ENCODE data around the gene SLC34A3.
A peak's percentile ranks its signal among the peaks of the same experiment; 100 is the strongest.
"Not testable (repeated sequence)": the region's sequence is repeated elsewhere in the genome, so short reads cannot be mapped to it uniquely, and the experiment has no call there.

SLC34A3 gene

GRCh38 chr9:137240841-137241489 is 10.3 kb downstream of the SLC34A3 start, which contains the start of gene TUBB4B:
TSS of gene TUBB4B (plus strand) at chr9:137241287. CDS start at chr9:137241361, 74 bp downstream.
- peak; percentile 100 for FAIRE-seq
- TF ChIP-seq TAF1 (IDR thresholded peaks at IDR 0.05; ENCODE audit: borderline replicate concordance, low read depth, low read length), result peak; percentile 98
- peak; percentile 99 for TF ChIP-seq POLR2A (IDR thresholded peaks at IDR 0.05; ENCODE audit: low read depth, low read length)
- peak; percentile 99 for TF ChIP-seq POLR2AphosphoS5 (IDR thresholded peaks at IDR 0.05; ENCODE audit: low read depth, low read length)
- DNase-seq (ENCODE audit: insufficient read length), result peak; percentile 100

GRCh38 chr9:137241490-137242268 is 11.0 kb downstream of the SLC34A3 start:
- TF ChIP-seq POLR2AphosphoS5 (IDR thresholded peaks at IDR 0.05; ENCODE audit: low read depth, low read length) (no peak), TAF1 (IDR thresholded peaks at IDR 0.05; ENCODE audit: borderline replicate concordance, low read depth, low read length) (no peak), POLR2A (IDR thresholded peaks at IDR 0.05; ENCODE audit: low read depth, low read length) (no peak)
- DNase-seq (ENCODE audit: insufficient read length) (peak; percentile 62), FAIRE-seq (no peak)

GRCh38 chr9:137242269-137243203 is 11.8 kb downstream of the SLC34A3 start:
- DNase-seq (ENCODE audit: insufficient read length) (no peak), FAIRE-seq (no peak)
- no peak for TF ChIP-seq POLR2A (IDR thresholded peaks at IDR 0.05; ENCODE audit: low read depth, low read length)
- peak; percentile 17; the same call in 1 of the 2 replicates for TF ChIP-seq POLR2AphosphoS5 (IDR thresholded peaks at IDR 0.05; ENCODE audit: low read depth, low read length)

GRCh38 chr9:137243266-137243625 is 12.5 kb downstream of the SLC34A3 start:
- FAIRE-seq; DNase-seq (ENCODE audit: insufficient read length): not testable (repeated sequence)

GRCh38 chr9:137243626-137244485 is 13.2 kb downstream of the SLC34A3 start:
- DNase-seq (ENCODE audit: insufficient read length) (no peak), FAIRE-seq (no peak)
- TF ChIP-seq POLR2AphosphoS5 (IDR thresholded peaks at IDR 0.05; ENCODE audit: low read depth, low read length) (peak; percentile 88), POLR2A (IDR thresholded peaks at IDR 0.05; ENCODE audit: low read depth, low read length) (peak; percentile 62), TAF1 (IDR thresholded peaks at IDR 0.05; ENCODE audit: borderline replicate concordance, low read depth, low read length) (no peak)

GRCh38 chr9:137244486-137245449 is 14.1 kb downstream of the SLC34A3 start:
- FAIRE-seq, result no peak
- TF ChIP-seq POLR2A (IDR thresholded peaks at IDR 0.05; ENCODE audit: low read depth, low read length) (no peak), POLR2AphosphoS5 (IDR thresholded peaks at IDR 0.05; ENCODE audit: low read depth, low read length) (peak; percentile 4; the same call in 1 of the 2 replicates)
- no peak for DNase-seq (ENCODE audit: insufficient read length)

GRCh38 chr9:137245450-137246421 is 15.0 kb downstream of the SLC34A3 start:
- DNase-seq (ENCODE audit: insufficient read length) (no peak), FAIRE-seq (no peak)
- TF ChIP-seq TAF1 (IDR thresholded peaks at IDR 0.05; ENCODE audit: borderline replicate concordance, low read depth, low read length) (no peak), POLR2AphosphoS5 (IDR thresholded peaks at IDR 0.05; ENCODE audit: low read depth, low read length) (no peak), POLR2A (IDR thresholded peaks at IDR 0.05; ENCODE audit: low read depth, low read length) (no peak)

GRCh38 chr9:137247135-137247915 is 16.6 kb downstream of the SLC34A3 start:
- TF ChIP-seq POLR2A (IDR thresholded peaks at IDR 0.05; ENCODE audit: low read depth, low read length) (no peak), POLR2AphosphoS5 (IDR thresholded peaks at IDR 0.05; ENCODE audit: low read depth, low read length) (no peak), TAF1 (IDR thresholded peaks at IDR 0.05; ENCODE audit: borderline replicate concordance, low read depth, low read length) (no peak)
- FAIRE-seq (no peak), DNase-seq (ENCODE audit: insufficient read length) (no peak)

GRCh38 chr9:137247916-137248175 is 17.1 kb downstream of the SLC34A3 start:
- DNase-seq (ENCODE audit: insufficient read length) (no peak), FAIRE-seq (no peak)
- TF ChIP-seq TAF1 (IDR thresholded peaks at IDR 0.05; ENCODE audit: borderline replicate concordance, low read depth, low read length) (no peak), POLR2A (IDR thresholded peaks at IDR 0.05; ENCODE audit: low read depth, low read length) (no peak), POLR2AphosphoS5 (IDR thresholded peaks at IDR 0.05; ENCODE audit: low read depth, low read length) (no peak)

Measured in GM12892 (cell line).